HCT116 (cell line): Measurements from ENCODE around the gene SUMO4. TPM values are rescaled to one million over a fixed set of nuclear protein-coding genes. Genes with fewer than 3 reads are reported as not detected.

Experiments used
- ATAC-seq: fragments of 200-7000 bp; cut with Tn5 transposase; 2 replicates; pipeline ENCODE4 v1.9.1; 2020; ENCODE audit warnings: mild to moderate bottlenecking, moderate library complexity
- BruUV-seq: library from RNA; stranded (reverse); fragments of 400-500 nt; replicated peaks from 2 replicates; lab custom pipeline; 2021; lab: Mats Ljungman, UMichigan
- CTCF ChIA-PET: fragments of 300-600 bp; sonication (Branson Sonifier 250); formaldehyde crosslinking; loops from one replicate; lab custom pipeline; 2021; ENCODE audit warnings: antibody characterized with exemption; lab: Charles Lee
- POLR2A ChIA-PET: fragments of 300-600, 350-600 bp; sonication (Branson Sonifier 250); formaldehyde crosslinking; loops from one replicate; lab custom pipeline; 2021; ENCODE audit warnings: antibody characterized with exemption; lab: Charles Lee
- RAD21 ChIA-PET, 2 experiments: fragments of 300-600 bp; sonication (Branson Sonifier 250); formaldehyde crosslinking; loops; one replicate each; lab custom pipeline; 2023; ENCODE audit warnings: low total read pairs in 2 of 2; ENCODE audit not compliant: uncharacterized antibody in 2 of 2, unreplicated experiment in 2 of 2, low non-redundant PET in 1 of 2; lab: Charles Lee
- DNase-seq: peaks from one replicate; pipeline ENCODE4 v3.0.0-alpha.2; 2010; ENCODE audit warnings: low read depth, low spot score
- H2AFZ ChIP-seq: fragments of 200-600 bp; shearing (Covaris generic), sonication (generic); 2 replicates; pipeline ENCODE4 v1.6.1; 2017; ENCODE audit warnings: low read depth, mixed run types, mixed read lengths, antibody characterized with exemption, low read length; ENCODE audit not compliant: poor library complexity, severe bottlenecking
- H3K27ac ChIP-seq: 2 replicates; pipeline ENCODE4 v1.5.1; 2012; ENCODE audit warnings: low read depth, low read length
- H3K27me3 ChIP-seq: fragments of 200-600 bp; sonication (generic); 2 replicates; pipeline ENCODE4 v1.6.1; 2016; ENCODE audit warnings: mixed run types, low read length, mixed read lengths; ENCODE audit not compliant: insufficient read depth
- H3K36me3 ChIP-seq, 2 experiments: fragments of 200-500 bp in 1 of 2; fragments of 200-600 bp in 1 of 2; sonication (Bioruptor generic) in 1 of 2; sonication (generic) in 1 of 2; 2 replicates each; pipeline versions ENCODE4 v1.5.1 to v1.6.1; 2014 to 2016; ENCODE audit warnings: low read length in 2 of 2, inconsistent platforms in 1 of 2, mixed read lengths in 1 of 2, mixed run types in 1 of 2; ENCODE audit not compliant: insufficient read depth in 2 of 2, control insufficient read depth in 1 of 2
- H3K4me1 ChIP-seq, 2 experiments: fragments of 200-600 bp in 1 of 2; sonication (generic) in 1 of 2; 2 replicates each; pipeline versions ENCODE4 v1.5.1 to v1.6.1; 2012 to 2017; ENCODE audit warnings: low read length in 2 of 2, inconsistent platforms in 1 of 2, mild to moderate bottlenecking in 1 of 2, mixed read lengths in 1 of 2, mixed run types in 1 of 2, moderate library complexity in 1 of 2; ENCODE audit not compliant: insufficient read depth in 2 of 2, control insufficient read depth in 1 of 2
- H3K4me2 ChIP-seq: fragments of 200-600 bp; sonication (generic); 2 replicates; pipeline ENCODE4 v1.6.1; 2017; ENCODE audit warnings: mixed run types, low read length, mixed read lengths
- H3K4me3 ChIP-seq, 2 experiments: fragments of 200-600 bp in 1 of 2; sonication (generic) in 1 of 2; replicated peaks in 1 of 2; 2 replicates each; pipeline ENCODE4 v1.5.1; 2011 to 2016; ENCODE audit warnings: low read length in 2 of 2, control low read depth in 1 of 2, low read depth in 1 of 2, mild to moderate bottlenecking in 1 of 2, mixed read lengths in 1 of 2, mixed run types in 1 of 2
- H3K79me2 ChIP-seq: fragments of 200-600 bp; sonication (generic); 2 replicates; pipeline ENCODE4 v1.6.1; 2017; ENCODE audit warnings: mild to moderate bottlenecking, mixed run types, low read length, moderate library complexity, mixed read lengths; ENCODE audit not compliant: insufficient read depth
- H3K9ac ChIP-seq: fragments of 200-600 bp; sonication (generic); 2 replicates; pipeline ENCODE4 v1.6.1; 2016; ENCODE audit warnings: low read length, mixed read lengths
- H3K9me2 ChIP-seq: fragments of 200-600 bp; sonication (generic), shearing (Covaris generic); 2 replicates; pipeline ENCODE4 v1.6.1; 2017; ENCODE audit warnings: mixed run types, mild to moderate bottlenecking, moderate library complexity; ENCODE audit not compliant: insufficient read depth
- H3K9me3 ChIP-seq, 2 experiments: fragments of 200-500 bp in 1 of 2; fragments of 200-600 bp in 1 of 2; sonication (Bioruptor generic) in 1 of 2; sonication (generic) in 1 of 2; 2 replicates each; pipeline ENCODE4 v1.6.1; 2014 to 2017; ENCODE audit warnings: low read length in 2 of 2, mixed read lengths in 2 of 2, inconsistent platforms in 1 of 2, low read depth in 1 of 2, mild to moderate bottlenecking in 1 of 2, mixed run types in 1 of 2, moderate library complexity in 1 of 2; ENCODE audit not compliant: control insufficient read depth in 1 of 2, insufficient read depth in 1 of 2
- H4K20me1 ChIP-seq: fragments of 200-600 bp; sonication (generic), shearing (Covaris generic); 2 replicates; pipeline ENCODE4 v1.6.1; 2017; ENCODE audit warnings: mixed run types, mild to moderate bottlenecking, moderate library complexity; ENCODE audit not compliant: insufficient read depth
- CEBPB ChIP-seq: IDR thresholded peaks from 2 replicates; pipeline ENCODE4 v1.6.1; 2012; ENCODE audit warnings: low read depth
- CTCF ChIP-seq, 3 experiments: fragments of 200-600 bp in 1 of 3; sonication (generic) in 1 of 3; IDR thresholded peaks in 2 of 3; conservative IDR thresholded peaks in 1 of 3; 2 replicates each; pipeline ENCODE4 v1.5.1; 2012 to 2017; ENCODE audit warnings: low read depth in 2 of 3, low read length in 2 of 3, antibody characterized with exemption in 1 of 3, borderline replicate concordance in 1 of 3, control low read depth in 1 of 3, mild to moderate bottlenecking in 1 of 3, mixed read lengths in 1 of 3, mixed run types in 1 of 3, moderate library complexity in 1 of 3; ENCODE audit not compliant: insufficient read depth in 1 of 3
- ELF1 ChIP-seq: IDR thresholded peaks from 2 replicates; pipeline ENCODE4 v1.6.1; 2012; ENCODE audit warnings: low read depth, borderline replicate concordance
- FOSL1 ChIP-seq: IDR thresholded peaks from 2 replicates; pipeline ENCODE4 v1.6.1; 2012; ENCODE audit warnings: low read depth
- RAD21 ChIP-seq: IDR thresholded peaks from 2 replicates; pipeline ENCODE4 v1.6.1; 2012; ENCODE audit warnings: low read depth, mild to moderate bottlenecking
- intact Hi-C: fragments of 100-400 bp; cut with micrococcal nuclease; formaldehyde crosslinking; loops from 2 replicates; pipeline ENCODE4 v1.10.0; 2022
- total RNA-seq: library from RNA; stranded (reverse); gene quantifications from one replicate; pipeline ENCODE4 v1.2.1, GENCODE V29; 2021; ENCODE audit not compliant: unreplicated experiment

Gene SUMO4
- total RNA-seq, 1 experiment from 2014 or later, result 1.6 TPM

DNA sequence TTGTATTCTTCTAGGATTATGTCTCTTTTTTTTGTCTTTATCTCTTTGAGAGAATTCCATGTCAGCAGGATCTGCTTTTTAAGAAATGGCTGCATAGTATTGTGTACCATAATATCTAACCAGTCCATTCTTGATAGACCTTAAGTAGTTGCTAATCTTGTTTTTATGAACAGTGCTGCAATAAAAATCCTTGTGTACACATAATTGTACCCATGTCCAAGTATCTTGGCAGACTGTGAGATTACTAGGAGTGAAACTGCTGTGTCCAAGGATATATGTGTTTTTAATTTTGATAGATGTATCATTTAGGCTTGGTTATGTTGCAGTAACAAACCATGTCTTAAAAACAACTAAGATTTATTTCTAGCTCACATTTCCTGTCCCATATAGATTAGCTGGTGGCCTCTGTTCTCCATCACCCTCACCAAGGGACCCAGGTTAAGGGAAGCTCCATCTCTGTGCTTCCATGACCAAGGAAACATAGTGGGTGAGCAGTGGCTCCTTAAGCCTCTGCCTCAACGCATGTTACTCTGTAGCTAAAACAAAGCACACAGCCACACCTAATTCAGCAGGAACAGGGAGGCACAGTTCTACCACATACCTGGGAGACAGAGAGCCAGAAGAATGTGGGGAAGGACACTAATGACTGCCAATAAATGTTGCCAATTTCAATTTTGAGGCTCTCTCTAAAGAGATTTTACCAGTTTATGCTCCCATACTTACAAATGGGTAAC lies 12.1 kb upstream of the SUMO4 start:
- Histone ChIP-seq H3K27ac (no peak overlapping the region), H3K36me3 (no peaks in the 10 kb centered on the region; a peak in 1 of 4 replicates), H3K9me2 (no peaks in the 10 kb centered on the region), H3K4me3 (no peak overlapping the region), H3K9ac (no peak overlapping the region), H3K9me3 (no peaks in the 10 kb centered on the region; a peak in 1 of 4 replicates), H3K4me2 (no peak overlapping the region), H2AFZ (no peak overlapping the region), H3K4me1 (no peaks in the 10 kb centered on the region), H4K20me1 (peaks cover 4% of the 10 kb centered on the region; the same call in 1 of the 2 replicates), H3K79me2 (peaks cover 45% of the 10 kb centered on the region), H3K27me3 (no peaks in the 10 kb centered on the region)
- CTCF ChIA-PET, result no interaction called here
- RAD21 ChIA-PET, result no interaction called here
- intact Hi-C loops, result no loop called here
- POLR2A ChIA-PET, result no interaction called here
- no peak for TF ChIP-seq ELF1
- BruUV-seq, result no TSS peak
- DNase-seq, result no peak
- ATAC-seq, result no peak

DNA sequence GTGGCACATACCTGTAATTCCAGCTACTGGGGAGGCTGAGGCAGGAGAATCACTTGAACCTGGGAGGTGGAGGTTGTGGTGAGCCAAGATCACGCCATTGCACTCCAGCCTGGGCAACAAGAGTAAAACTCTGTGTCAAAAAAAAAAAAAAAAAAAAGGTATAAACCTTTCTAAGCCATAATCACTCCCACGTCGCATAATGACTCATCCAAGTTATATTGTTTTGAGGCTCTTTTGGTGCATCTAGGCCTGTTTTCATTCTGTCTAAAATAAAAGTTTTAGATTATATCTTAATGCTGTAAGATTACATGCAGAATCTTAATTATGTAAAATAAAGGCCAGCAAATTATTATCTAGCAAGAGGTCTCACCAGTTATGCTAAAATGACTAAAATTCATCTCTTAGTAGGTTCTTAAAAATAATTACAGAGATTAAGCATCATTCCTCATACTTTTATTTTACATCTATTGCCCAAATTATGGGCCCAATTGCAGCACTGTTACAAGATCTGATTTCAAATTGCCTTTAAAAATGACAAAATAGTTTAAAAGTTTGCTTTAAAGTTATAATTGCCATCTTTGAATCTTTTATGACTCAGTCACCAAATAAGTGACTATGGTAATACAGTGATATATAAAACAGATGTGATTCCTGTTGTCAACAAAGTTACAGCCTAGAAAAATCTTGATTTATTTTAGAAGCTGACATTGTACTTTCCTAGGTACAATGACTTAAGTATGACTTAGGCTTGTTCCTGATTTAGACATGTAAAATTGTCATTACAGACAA lies 10.4 kb upstream of the SUMO4 start:
- intact Hi-C loops, result no loop called here
- no peaks in the 10 kb centered on the region for H3K4me1 ChIP-seq
- no peaks in the 10 kb centered on the region for H3K9me2 ChIP-seq
- ChIA-PET POLR2A (no interaction called here), RAD21 (no interaction called here), CTCF (no interaction called here)
- no peak for ATAC-seq
- no peak overlapping the region for H3K9ac ChIP-seq
- H2AFZ ChIP-seq, result no peak overlapping the region
- H3K27me3 ChIP-seq, result no peaks in the 10 kb centered on the region
- no peak overlapping the region for H3K27ac ChIP-seq
- peaks cover 4% of the 10 kb centered on the region; the same call in 1 of the 2 replicates for H4K20me1 ChIP-seq
- DNase-seq, result no peak
- BruUV-seq, result no TSS peak
- no peaks in the 10 kb centered on the region; a peak in 1 of 4 replicates for H3K36me3 ChIP-seq
- no peaks in the 10 kb centered on the region; a peak in 1 of 4 replicates for H3K9me3 ChIP-seq
- no peak for TF ChIP-seq FOSL1
- no peak for TF ChIP-seq CEBPB
- no peak for TF ChIP-seq CTCF (IDR thresholded peaks at IDR 0.05 in 2 of 3, conservative IDR thresholded peaks at IDR 0.05 in 1 of 3; ENCODE audit: borderline replicate concordance in 1 of 3, insufficient read depth in 1 of 3, low read depth in 2 of 3, low read length in 2 of 3)
- no peak for TF ChIP-seq RAD21
- TF ChIP-seq ELF1, result no peak
- no peak overlapping the region for H3K4me2 ChIP-seq
- no peak overlapping the region for H3K4me3 ChIP-seq
- H3K79me2 ChIP-seq, result peaks cover 61% of the 10 kb centered on the region
